B cell (primary cell): ENCODE measurements around the gene CACNB4.

Experiments used
- EZH2 ChIP-seq: IDR thresholded peaks from 2 replicates; pipeline ENCODE4 v1.6.1; 2012; ENCODE audit warnings: borderline replicate concordance, low read depth, mild to moderate bottlenecking, moderate library complexity, low read length; ENCODE audit not compliant: insufficient read depth, poor library complexity, severe bottlenecking
- TF ChIP-seq, protein P1 (sequence below): fragments of 200-600 bp; IDR thresholded peaks from one replicate; pipeline ENCODE4 v1.8.0; 2022; ENCODE audit warnings: antibody characterized with exemption, mild to moderate bottlenecking

DNA sequence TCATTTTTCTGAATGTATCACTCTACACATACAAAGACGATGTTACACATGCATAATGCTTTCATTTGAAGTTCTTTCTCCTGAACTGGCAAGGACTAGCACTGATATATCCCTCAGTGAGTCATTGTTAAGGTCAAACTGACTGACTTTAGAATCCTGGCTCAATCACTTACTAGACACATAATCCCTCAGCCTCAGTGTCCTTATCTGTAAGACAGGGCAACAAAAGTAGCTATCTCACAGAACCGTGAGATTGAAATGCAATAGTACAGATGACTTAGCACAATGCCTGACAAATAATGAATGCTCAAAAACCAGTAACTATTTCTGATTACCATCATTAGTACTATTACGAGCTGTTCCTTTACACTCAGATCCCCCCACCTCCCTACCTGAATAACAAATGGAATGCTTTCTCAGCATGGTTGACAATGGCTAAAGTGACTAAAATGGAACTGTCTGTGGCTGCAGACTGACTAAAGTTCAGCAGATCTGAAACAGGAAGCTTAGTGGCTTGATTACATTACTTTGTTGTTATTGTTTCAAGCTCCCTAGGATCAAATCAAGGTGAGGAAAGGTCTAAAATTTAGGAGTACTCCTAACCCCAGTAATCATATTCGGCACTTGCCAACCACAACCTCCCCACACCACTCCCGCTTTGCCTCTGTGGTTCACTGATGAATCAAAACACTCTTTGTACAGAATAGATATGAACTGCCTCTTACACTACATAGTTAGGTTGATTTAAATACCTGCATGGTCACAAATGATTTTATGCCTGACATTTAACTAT, 35.8 kb upstream of the CACNB4 start:
- TF ChIP-seq, protein P1, sequence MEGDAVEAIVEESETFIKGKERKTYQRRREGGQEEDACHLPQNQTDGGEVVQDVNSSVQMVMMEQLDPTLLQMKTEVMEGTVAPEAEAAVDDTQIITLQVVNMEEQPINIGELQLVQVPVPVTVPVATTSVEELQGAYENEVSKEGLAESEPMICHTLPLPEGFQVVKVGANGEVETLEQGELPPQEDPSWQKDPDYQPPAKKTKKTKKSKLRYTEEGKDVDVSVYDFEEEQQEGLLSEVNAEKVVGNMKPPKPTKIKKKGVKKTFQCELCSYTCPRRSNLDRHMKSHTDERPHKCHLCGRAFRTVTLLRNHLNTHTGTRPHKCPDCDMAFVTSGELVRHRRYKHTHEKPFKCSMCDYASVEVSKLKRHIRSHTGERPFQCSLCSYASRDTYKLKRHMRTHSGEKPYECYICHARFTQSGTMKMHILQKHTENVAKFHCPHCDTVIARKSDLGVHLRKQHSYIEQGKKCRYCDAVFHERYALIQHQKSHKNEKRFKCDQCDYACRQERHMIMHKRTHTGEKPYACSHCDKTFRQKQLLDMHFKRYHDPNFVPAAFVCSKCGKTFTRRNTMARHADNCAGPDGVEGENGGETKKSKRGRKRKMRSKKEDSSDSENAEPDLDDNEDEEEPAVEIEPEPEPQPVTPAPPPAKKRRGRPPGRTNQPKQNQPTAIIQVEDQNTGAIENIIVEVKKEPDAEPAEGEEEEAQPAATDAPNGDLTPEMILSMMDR, result no peak
- no peak for TF ChIP-seq EZH2
